T-helper 22 cell (primary cell): ENCODE measurements around the gene ZBTB7A.

ENCODE experiments used
- DNase-seq: peaks from one replicate; pipeline ENCODE4 v3.0.0-alpha.2; 2020; ENCODE audit warnings: low read depth

ZBTB7A gene

DNA sequence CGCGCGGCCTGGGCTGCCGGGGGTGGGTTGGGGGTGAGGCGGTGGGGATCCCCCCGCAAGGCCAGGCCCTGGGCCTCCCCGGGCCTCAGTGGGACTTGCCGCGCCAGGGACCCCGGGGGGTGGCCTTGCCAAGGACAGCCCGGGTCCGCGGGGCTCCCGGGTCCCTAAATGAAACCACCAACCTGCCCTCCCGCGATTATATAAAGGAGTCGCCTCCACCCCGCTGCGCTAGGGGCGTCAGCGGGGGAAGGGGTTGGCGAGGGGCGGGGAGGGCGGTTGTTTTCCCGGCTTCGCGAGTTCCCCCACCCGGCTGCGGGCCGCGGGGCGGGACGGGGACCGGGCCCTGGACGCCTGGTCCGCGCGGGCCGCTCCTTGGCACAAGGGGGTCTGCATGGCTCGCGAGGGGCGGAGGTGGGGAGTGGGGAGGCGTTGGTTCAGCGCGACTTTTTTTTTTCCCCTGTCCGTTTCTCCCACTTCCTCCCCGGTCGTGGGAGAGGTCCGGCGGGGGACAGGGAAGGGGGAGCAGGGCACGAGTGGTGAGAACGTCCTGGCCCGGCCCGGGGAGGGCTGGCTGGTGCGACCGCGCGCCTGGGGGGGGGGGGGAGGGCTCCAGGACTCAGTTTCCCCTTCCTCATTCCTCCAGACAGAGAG is 822 bp upstream of the ZBTB7A start:
- no peak for DNase-seq

DNA sequence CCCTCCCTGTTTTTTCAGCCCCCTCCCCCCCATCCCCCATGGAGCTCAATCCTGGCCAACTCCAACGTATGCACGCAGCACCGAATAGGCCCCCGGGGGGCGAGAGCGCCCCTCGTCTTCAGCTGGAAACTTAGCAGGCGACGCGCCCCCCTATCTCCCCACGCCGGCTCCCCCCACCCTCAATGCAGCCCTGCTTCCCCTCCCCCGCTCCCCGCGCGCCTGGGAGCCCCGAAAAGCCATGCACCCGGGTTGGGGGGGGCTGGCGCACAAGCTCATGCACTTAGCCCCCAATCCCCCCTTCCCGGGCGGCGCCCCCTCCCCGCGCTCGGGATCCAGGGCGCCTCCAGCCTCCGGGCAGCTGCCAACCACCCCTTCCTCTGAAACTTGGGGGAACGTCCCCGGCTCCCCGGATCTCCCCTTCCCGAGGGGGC is 508 bp downstream of the ZBTB7A start:
- peak; percentile 48 for DNase-seq

GRCh38 chr19:4065430-4066175 is 1.1 kb downstream of the ZBTB7A start:
- peak; percentile 96 for DNase-seq

- DNase-seq: peak; percentile 47
These were observed 2.0 kb downstream of the ZBTB7A start for GRCh38 chr19:4064496-4065260.

DNA sequence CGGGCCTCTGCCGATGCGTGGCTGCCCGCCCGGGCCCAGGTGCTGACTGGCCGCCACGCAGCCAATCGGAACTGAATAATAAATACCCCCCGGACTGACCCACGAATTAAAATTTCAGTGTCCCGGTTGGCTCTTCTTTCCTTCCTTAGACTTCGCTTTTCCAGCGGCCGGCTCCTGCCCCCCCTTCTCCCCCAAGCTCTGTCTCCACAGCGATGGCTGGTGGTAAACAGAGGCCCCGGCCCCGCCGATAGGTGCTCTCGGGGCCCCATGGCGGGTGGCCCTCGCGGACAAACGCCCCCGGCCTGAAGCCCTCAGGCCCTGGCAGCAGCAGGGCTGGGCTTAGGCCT is 2.6 kb downstream of the ZBTB7A start:
- DNase-seq: no peak

DNA sequence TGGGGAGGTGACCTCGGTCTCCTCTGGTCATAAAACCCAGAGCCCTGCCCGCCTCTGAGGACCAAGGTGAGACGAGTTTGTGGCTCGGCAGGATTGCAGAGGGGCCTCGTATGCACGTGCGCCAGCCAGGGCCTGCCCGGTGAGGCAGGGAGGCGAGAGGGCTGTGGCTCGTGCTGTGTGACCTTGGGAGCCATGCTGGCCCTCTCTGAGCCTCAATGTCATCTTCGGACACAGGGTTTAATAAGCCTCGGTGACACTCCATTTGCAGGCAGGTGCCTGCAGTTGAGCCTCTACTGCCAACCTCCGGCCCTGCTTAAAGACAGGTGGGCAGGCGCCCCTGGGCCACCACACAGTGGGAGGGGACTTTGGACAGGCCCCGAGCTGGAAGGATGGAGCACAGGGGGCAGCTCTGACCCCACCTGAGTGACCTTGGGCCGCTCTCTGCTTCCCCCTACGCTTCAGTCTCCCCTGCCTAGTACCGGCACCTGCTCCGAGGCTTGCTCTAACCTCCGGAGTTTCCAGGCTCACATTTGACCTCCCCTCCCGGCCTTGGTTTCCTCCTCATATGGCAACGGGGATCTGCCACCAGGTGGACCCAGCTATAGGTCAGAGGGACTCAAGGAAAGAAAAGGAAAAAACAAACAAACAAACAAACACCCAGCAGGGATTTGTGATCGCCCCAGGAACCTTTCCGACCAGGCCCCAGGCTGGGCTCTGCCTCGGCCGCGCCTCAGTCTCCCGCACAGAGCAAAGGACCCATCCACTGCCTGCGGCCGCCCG is 3.1 kb downstream of the ZBTB7A start:
- no peak for DNase-seq

DNA sequence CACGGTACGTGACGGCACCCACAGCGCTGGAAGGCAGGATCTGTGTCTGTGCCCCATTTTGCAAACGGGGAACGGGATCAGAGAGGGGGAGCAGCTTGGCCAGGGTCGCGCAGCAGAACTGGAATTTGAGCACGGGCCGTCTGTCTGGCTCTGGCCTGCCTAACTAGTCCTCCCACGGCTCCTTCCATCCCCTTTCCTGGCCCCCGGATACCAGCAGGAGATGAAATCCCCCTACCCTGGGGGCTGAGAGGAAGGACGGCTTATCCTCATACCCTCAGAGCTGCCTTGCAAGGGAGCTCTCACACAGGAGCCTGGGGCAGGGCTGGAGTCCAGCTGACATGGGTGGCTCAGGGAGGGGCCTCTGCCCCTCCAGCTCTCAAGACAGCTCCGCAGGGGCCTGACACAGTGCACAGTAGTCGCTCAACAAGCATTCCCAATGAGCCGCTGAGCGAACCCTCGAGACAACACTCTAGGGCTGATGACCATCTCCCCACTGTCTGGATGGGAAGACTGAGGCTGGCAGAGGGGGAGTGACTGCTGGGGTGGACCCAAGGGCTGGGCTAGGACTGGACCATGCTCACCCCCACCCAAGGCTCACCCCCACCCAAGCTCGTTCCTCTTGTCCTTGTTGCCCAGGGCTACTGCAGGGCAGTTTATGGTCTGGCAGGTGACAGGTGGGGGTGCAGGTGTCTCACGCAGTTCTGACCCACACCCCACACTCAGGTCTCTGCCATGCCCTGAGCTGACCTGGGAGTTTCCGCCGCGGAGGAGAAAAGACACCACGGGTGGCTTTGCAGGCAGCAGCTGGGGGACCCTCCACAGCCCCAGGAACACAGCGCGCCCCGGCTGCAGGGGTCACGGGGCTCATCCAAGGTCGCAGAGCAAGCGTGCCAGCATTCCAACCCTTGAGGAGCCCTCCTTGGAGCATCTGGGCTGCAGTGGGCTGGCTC is 4.0 kb downstream of the ZBTB7A start:
- no peak for DNase-seq

DNA sequence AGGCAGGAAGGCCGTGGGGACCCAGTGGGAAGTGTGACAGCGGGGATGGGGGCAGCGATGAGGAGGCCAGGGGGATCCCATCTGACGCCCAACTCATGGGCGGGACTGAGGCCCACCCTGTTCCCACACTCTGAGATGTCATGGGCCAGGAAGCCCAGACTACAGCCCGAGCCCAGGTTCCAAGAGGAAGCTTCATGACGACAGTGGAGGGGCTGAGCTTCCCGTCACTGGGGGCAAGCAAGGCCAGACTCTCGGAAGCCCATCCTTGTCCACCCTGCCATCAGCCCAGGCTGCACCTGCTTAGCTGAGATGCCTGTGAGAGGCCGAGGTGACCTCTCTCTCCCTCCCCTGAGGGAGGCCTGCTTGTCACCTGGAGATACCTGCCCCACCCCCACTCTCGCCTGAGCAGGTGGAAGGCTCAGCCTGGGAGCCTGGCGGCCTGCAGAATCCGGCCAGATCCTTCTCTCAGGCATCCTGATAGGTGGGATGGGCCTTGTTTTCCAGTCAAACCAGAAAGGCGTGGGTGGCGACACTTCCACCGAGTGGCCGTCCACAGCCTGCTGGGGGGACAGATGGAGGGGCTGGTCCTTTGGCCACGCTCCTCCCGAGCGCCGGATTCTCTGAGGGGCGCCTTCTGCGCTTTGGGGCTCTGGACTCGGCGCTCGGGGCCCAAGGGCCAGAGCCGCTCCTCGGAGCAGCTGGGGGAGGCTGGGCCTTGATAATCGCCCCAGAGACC is 4.8 kb downstream of the ZBTB7A start:
- DNase-seq: no peak

DNA sequence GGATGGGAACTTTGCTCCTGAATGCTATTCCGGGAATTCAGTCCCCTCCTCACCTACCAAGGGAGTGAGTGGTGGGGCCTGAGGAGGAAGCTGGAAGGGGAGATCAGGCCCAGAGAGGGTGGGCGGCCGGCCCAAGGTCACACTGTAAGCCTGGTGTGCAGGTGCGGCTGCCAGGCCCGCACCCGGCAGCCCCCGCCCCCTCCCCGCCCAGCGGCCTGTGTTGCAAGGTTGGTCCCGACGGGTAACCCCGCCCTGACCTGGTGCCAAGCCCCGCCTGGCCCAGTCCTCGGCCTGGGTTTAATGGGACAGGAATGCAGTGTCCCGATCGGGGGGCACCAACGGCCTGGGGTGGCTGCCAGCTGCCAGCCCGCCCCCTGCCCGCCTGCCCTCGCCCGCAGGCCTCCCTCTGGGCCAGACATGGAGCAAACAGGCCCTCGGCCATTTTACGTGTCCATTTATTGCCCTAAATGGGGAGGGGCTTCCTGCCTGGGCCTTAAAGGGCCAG is 5.5 kb downstream of the ZBTB7A start:
- no peak for DNase-seq

GRCh38 chr19:4060621-4061177 is 6.0 kb downstream of the ZBTB7A start:
- DNase-seq: no peak

GRCh38 chr19:4059891-4060620 is 6.6 kb downstream of the ZBTB7A start:
- peak; percentile 34 for DNase-seq

DNA sequence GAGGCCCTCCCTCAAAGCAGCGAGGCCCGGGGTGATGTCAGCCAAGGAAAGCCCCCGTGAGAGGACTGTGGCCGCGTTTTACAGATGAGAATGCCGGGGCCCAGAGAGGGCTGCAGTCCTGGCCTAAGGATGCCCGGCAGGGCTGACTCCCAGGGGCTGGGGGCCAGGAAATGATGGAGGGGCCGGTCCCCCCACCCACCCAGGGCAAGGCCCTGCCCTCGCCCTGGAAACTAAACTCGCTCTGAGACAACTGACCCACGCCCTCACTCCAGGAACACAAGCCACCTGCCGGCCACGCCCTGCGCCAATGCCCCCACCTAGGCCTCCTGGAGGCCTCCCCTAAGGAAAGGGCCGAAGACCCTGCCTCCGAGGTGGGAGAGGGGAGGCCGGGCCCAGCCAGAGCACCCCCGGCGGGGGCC is 7.2 kb downstream of the ZBTB7A start:
- no peak for DNase-seq

- no peak for DNase-seq
These were observed 7.8 kb downstream of the ZBTB7A start for GRCh38 chr19:4058693-4059452.

GRCh38 chr19:4057931-4058692 is 8.6 kb downstream of the ZBTB7A start:
- DNase-seq: no peak

- no peak for DNase-seq
These were observed 11.5 kb downstream of the ZBTB7A start for GRCh38 chr19:4055209-4055552.

DNA sequence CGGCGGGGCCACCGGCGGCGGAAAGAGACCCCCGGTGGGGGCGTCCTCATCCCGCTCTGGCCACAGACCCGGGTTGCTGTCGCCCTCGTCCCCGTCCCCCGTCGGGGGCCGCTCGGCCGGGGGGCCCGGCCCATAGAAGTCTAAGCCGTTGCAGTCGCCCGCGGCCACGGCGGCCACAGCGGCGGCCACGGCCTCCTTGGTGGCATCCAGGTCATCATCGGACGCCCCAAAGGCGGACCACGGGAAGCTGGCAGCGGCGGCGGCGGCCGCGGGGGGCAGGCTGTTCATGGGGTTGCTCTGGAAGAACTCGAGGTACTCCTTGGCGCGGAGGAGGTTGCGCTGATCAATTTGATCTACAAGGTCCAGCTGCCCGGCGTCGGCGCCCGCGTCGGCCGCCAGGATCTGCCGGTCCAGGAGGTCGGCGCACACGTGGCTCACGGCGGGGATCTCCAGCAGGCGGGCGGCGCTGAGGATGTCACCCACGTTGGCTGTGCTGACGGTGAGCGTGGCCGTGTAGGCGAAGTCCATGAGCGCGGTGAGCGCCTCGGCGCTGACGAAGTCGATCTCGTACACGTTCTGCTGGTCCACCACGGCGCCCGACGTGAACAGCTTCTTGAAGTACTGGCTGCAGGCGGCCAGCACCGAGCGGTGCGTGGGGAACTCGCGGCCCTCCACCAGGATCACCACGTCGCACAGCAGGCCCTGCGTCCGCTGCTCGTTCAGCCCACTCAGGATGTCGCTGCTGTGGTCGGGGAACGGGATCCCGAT is 12.1 kb downstream of the ZBTB7A start:
- DNase-seq: no peak
